ENCODE measurements around the gene TSSK3. TPM values are rescaled to one million over a fixed set of nuclear protein-coding genes. Genes with fewer than 3 reads are reported as not detected.

Gene TSSK3
- total RNA-seq, 1 experiment from 2014 or later = 3.9 TPM

GRCh38 chr1:32376199-32376598 is 13.9 kb downstream of the TSSK3 start:
- no peaks in the 10 kb centered on the region for H3K4me1 ChIP-seq (replicated peaks; ENCODE audit: insufficient read depth)
- BruUV-seq (replicated peaks) = no TSS peak
- no peak overlapping the region for H2AFZ ChIP-seq
- no peaks in the 10 kb centered on the region for H3K9me3 ChIP-seq (ENCODE audit: insufficient read depth, low read depth)
- peaks cover 42% of the 10 kb centered on the region for H3K36me3 ChIP-seq (ENCODE audit: low read depth)
- no peak overlapping the region for H3K27ac ChIP-seq
- peaks cover 11% of the 10 kb centered on the region for H3F3A ChIP-seq (ENCODE audit: insufficient read depth, low read depth)
- H3K9me2 ChIP-seq (ENCODE audit: insufficient read depth) = no peaks in the 10 kb centered on the region
- H3K4me3 ChIP-seq = no peak overlapping the region
- intact Hi-C loops (cut with micrococcal nuclease; ENCODE audit: unreplicated experiment) = no loop called here
- H3K27me3 ChIP-seq (ENCODE audit: insufficient read depth, low read depth) = no peaks in the 10 kb centered on the region
- POLR2A ChIA-PET (ENCODE audit: unreplicated experiment) = interaction anchor here (0.5 to 0.7 kb wide), 3 partner anchors 10 to 167 kb away, joined by 5 to 21 read pairs (median 6); partner anchors contain the start of gene DCDC2B
- CTCF ChIA-PET = no interaction called here
- H3K79me2 ChIP-seq (ENCODE audit: low read depth) = no peaks in the 10 kb centered on the region
- H3K4me2 ChIP-seq = no peak overlapping the region
- TF ChIP-seq CTCF (conservative IDR thresholded peaks at IDR 0.05) (no peak), EZH2 (IDR thresholded peaks at IDR 0.05; ENCODE audit: low read depth) (no peak)
- 0 out of 2 replicates have a peak, but pooled peaks cover 8% of the 10 kb centered on the region for H4K20me1 ChIP-seq (ENCODE audit: insufficient read depth)
- DNase-seq = no peak

- POLR2A ChIA-PET (ENCODE audit: unreplicated experiment) = interaction anchor here (0.5 kb wide), 1 partner anchor 337 kb away, joined by 6 read pairs; no protein-coding TSS in a partner anchor
- intact Hi-C loops (cut with micrococcal nuclease; ENCODE audit: unreplicated experiment) = no loop called here
These were observed 15.3 kb downstream of the TSSK3 start for GRCh38 chr1:32377541-32378220.

GRCh38 chr1:32380057-32380456 is 17.7 kb downstream of the TSSK3 start:
- H3K9me2 ChIP-seq (ENCODE audit: insufficient read depth) = no peaks in the 10 kb centered on the region
- H3K27me3 ChIP-seq (ENCODE audit: insufficient read depth, low read depth) = no peaks in the 10 kb centered on the region
- ChIA-PET POLR2A (ENCODE audit: unreplicated experiment) (no interaction called here), CTCF (no interaction called here)
- H3K4me1 ChIP-seq (replicated peaks; ENCODE audit: insufficient read depth) = no peaks in the 10 kb centered on the region
- H2AFZ ChIP-seq = no peak overlapping the region
- intact Hi-C loops (cut with micrococcal nuclease; ENCODE audit: unreplicated experiment) = no loop called here
- H3K79me2 ChIP-seq (ENCODE audit: low read depth) = no peaks in the 10 kb centered on the region
- no peak overlapping the region for H3K27ac ChIP-seq
- no peak overlapping the region for H3K4me2 ChIP-seq
- H4K20me1 ChIP-seq (ENCODE audit: insufficient read depth) = peaks cover 10% of the 10 kb centered on the region; the same call in 1 of the 2 replicates
- H3F3A ChIP-seq (ENCODE audit: insufficient read depth, low read depth) = no peaks in the 10 kb centered on the region; the same call in 1 of the 2 replicates
- no peak for TF ChIP-seq EZH2 (IDR thresholded peaks at IDR 0.05; ENCODE audit: low read depth)
- no peak for TF ChIP-seq CTCF (conservative IDR thresholded peaks at IDR 0.05)
- H3K4me3 ChIP-seq = no peak overlapping the region
- no peaks in the 10 kb centered on the region for H3K9me3 ChIP-seq (ENCODE audit: insufficient read depth, low read depth)
- BruUV-seq (replicated peaks) = no TSS peak
- H3K36me3 ChIP-seq (ENCODE audit: low read depth) = peaks cover 40% of the 10 kb centered on the region
- no peak for DNase-seq

More at GRCh38 chr1:32377541-32378220, 15.3 kb downstream of the TSSK3 start:
- Histone ChIP-seq H3K4me3 (no peak overlapping the region), H3K4me1 (replicated peaks; ENCODE audit: insufficient read depth) (no peaks in the 10 kb centered on the region), H3K9me2 (ENCODE audit: insufficient read depth) (no peaks in the 10 kb centered on the region), H3K36me3 (ENCODE audit: low read depth) (peaks cover 40% of the 10 kb centered on the region), H3K27ac (no peak overlapping the region), H4K20me1 (ENCODE audit: insufficient read depth) (0 out of 2 replicates have a peak, but pooled peaks cover 6% of the 10 kb centered on the region), H3K9me3 (ENCODE audit: insufficient read depth, low read depth) (no peaks in the 10 kb centered on the region), H3F3A (ENCODE audit: insufficient read depth, low read depth) (peaks cover 6% of the 10 kb centered on the region; the same call in 1 of the 2 replicates), H3K4me2 (no peak overlapping the region), H3K27me3 (ENCODE audit: insufficient read depth, low read depth) (no peaks in the 10 kb centered on the region), H3K79me2 (ENCODE audit: low read depth) (no peaks in the 10 kb centered on the region), H2AFZ (no peak overlapping the region)
- TF ChIP-seq CTCF (conservative IDR thresholded peaks at IDR 0.05) = no peak
- TF ChIP-seq EZH2 (IDR thresholded peaks at IDR 0.05; ENCODE audit: low read depth) = no peak
- CTCF ChIA-PET = no interaction called here
- DNase-seq = no peak
- no TSS peak for BruUV-seq (replicated peaks)
